Stimulated activated CD4-positive, alpha-beta T cell treated with anti-CD3 and anti-CD28 coated beads, Interleukin-12 subunit alpha, Interleukin-12 subunit beta, amount 100 ng/mL, for 48 hours (primary cell): ENCODE results near the gene CNPY3.
A peak's percentile ranks its signal among the peaks of the same experiment; 100 is the strongest.
"Not testable (repeated sequence)": the region's sequence is repeated elsewhere in the genome, so short reads cannot be mapped to it uniquely, and the experiment has no call there.

Source experiments
- DNase-seq, 3 donors: peaks; one replicate each; pipeline ENCODE4 v3.0.0-alpha.2; 2020; ENCODE audit warnings: low read depth in 2 of 3, low spot score in 1 of 3

Gene CNPY3

GRCh38 chr6:42914546-42914945 lies 14.7 kb upstream of the CNPY3 start:
- DNase-seq: no peak

- no peak for DNase-seq
Observed at GRCh38 chr6:42915732-42916131, 13.5 kb upstream of the CNPY3 start, which contains the start of gene PTCRA. Gene PTCRA (plus strand): TSS chr6:42916053. CDS start chr6:42916070, 17 bp downstream.

- no peak for DNase-seq
Observed at GRCh38 chr6:42916288-42916687, 13.0 kb upstream of the CNPY3 start.

GRCh38 chr6:42921801-42922200 lies 7.5 kb upstream of the CNPY3 start:
- DNase-seq: no peak

GRCh38 chr6:42923666-42924065 lies 5.6 kb upstream of the CNPY3 start:
- DNase-seq: no peak

GRCh38 chr6:42925248-42925857 lies 3.9 kb upstream of the CNPY3 start:
- DNase-seq: no peak

- DNase-seq: peak; percentile 37 to 53 (median 48)
Observed at GRCh38 chr6:42929821-42930360, 611 bp downstream of the CNPY3 start.

- DNase-seq: no peak
Observed at GRCh38 chr6:42932412-42932811, 3.1 kb downstream of the CNPY3 start.

- DNase-seq: no peak
Observed at GRCh38 chr6:42933205-42933604, 3.9 kb downstream of the CNPY3 start.

- no peak for DNase-seq
Observed at GRCh38 chr6:42935322-42935721, 6.0 kb downstream of the CNPY3 start.

- no peak for DNase-seq
Observed at GRCh38 chr6:42936398-42936797, 7.1 kb downstream of the CNPY3 start.

GRCh38 chr6:42937548-42938427 lies 8.5 kb downstream of the CNPY3 start:
- no peak for DNase-seq

- DNase-seq: no peak
Observed at GRCh38 chr6:42938428-42938796, 9.1 kb downstream of the CNPY3 start.

- DNase-seq: no peak
Observed at GRCh38 chr6:42938987-42939809, 9.9 kb downstream of the CNPY3 start.

- DNase-seq: no peak
Observed at GRCh38 chr6:42939810-42940167, 10.5 kb downstream of the CNPY3 start.

- no peak for DNase-seq
Observed at GRCh38 chr6:42940493-42941045, 11.3 kb downstream of the CNPY3 start.

GRCh38 chr6:42941356-42941755 lies 12.1 kb downstream of the CNPY3 start:
- not testable (repeated sequence) for DNase-seq

- DNase-seq: no peak
Observed at GRCh38 chr6:42942444-42942843, 13.2 kb downstream of the CNPY3 start.

GRCh38 chr6:42947950-42948349 lies 18.7 kb downstream of the CNPY3 start:
- DNase-seq: no peak

- DNase-seq: no peak
Observed at GRCh38 chr6:42952389-42952788, 23.1 kb downstream of the CNPY3 start.

- DNase-seq: not testable (repeated sequence)
Observed at GRCh38 chr6:42954405-42954804, 25.1 kb downstream of the CNPY3 start.
